Measurements from ENCODE around the gene BNIP2. TPM values are rescaled to one million over a fixed set of nuclear protein-coding genes. Genes with fewer than 3 reads are reported as not detected.

The BNIP2 gene
- total RNA-seq, 1 experiment from 2014 or later, result 43.5 TPM

GRCh38 chr15:59659366-59659765 lies 29.8 kb downstream of the BNIP2 start:
- no peak overlapping the region for H2BK15ac ChIP-seq (ENCODE audit: low read depth, low read length)
- no peaks in the 10 kb centered on the region for H3K27me3 ChIP-seq (ENCODE audit: insufficient read depth, low read length)
- H3K79me2 ChIP-seq (ENCODE audit: insufficient read depth, low read length), result peaks cover 8% of the 10 kb centered on the region; the same call in 1 of the 2 replicates
- Mint-ChIP-seq H3K36me3 (ENCODE audit: insufficient read depth in 1 of 3, low read depth in 3 of 3) (peaks cover 9 to 31% (median 12%) of the 10 kb centered on the region in 3 experiments; a peak in 5 of 7 replicates), H3K27ac (no peak overlapping the region), H3K4me3 (no peak overlapping the region), H3K4me1 (no peaks in the 10 kb centered on the region), H3K27me3 (ENCODE audit: low read depth) (no peaks in the 10 kb centered on the region), H3K9me3 (no peaks in the 10 kb centered on the region)
- no peak overlapping the region for H3K9ac ChIP-seq (ENCODE audit: extremely low read depth, insufficient read length, low read length)
- H3K27ac ChIP-seq (ENCODE audit: insufficient read length, low read depth, low read length), result no peak overlapping the region
- H3K18ac ChIP-seq (ENCODE audit: insufficient read length, low read depth, low read length), result no peak overlapping the region
- no peak overlapping the region for H2AK5ac ChIP-seq (ENCODE audit: insufficient read length, low read length)
- no peak overlapping the region for H3K56ac ChIP-seq (ENCODE audit: insufficient read length, low read depth, low read length)
- DNase-seq, result no peak
- no peak overlapping the region for H4K5ac ChIP-seq (ENCODE audit: insufficient read length, low read depth, low read length)
- WGBS (ENCODE audit: extremely low coverage, insufficient read length, low lambda C conversion rate), result no CpG with 5 or more reads among the region's 1 CpG
- no peak overlapping the region for H2AFZ ChIP-seq (ENCODE audit: low read length)
- H3K23ac ChIP-seq (ENCODE audit: insufficient read length, low read depth, low read length), result no peak overlapping the region
- H3K9me3 ChIP-seq (ENCODE audit: control insufficient read depth, low read depth, low read length), result no peaks in the 10 kb centered on the region
- H2BK5ac ChIP-seq (ENCODE audit: insufficient read length, low read length), result no peak overlapping the region
- H3T11ph ChIP-seq (ENCODE audit: low read length), result no peak overlapping the region
- TF ChIP-seq CTCF (conservative IDR thresholded peaks at IDR 0.05), result no peak
- no peak overlapping the region for H3K4me2 ChIP-seq (ENCODE audit: insufficient read depth, insufficient read length, low read length)
- H4K91ac ChIP-seq (ENCODE audit: insufficient read length, low read depth, low read length), result no peak overlapping the region
- H3K14ac ChIP-seq (ENCODE audit: insufficient read depth, low read length), result no peak overlapping the region
- no peaks in the 10 kb centered on the region for H4K20me1 ChIP-seq (ENCODE audit: control insufficient read depth, insufficient read depth, insufficient read length)
- H2BK120ac ChIP-seq (ENCODE audit: low read depth, low read length, poor library complexity, severe bottlenecking), result no peak overlapping the region
- H3K23me2 ChIP-seq (ENCODE audit: insufficient read length, low read depth, low read length, poor library complexity, severe bottlenecking), result no peaks in the 10 kb centered on the region
- H3K4me1 ChIP-seq (ENCODE audit: insufficient read depth, low read length), result peaks cover 3% of the 10 kb centered on the region; the same call in 1 of the 2 replicates
- H3K4ac ChIP-seq (ENCODE audit: low read depth, low read length), result no peak overlapping the region
- no peak overlapping the region for H2BK12ac ChIP-seq (ENCODE audit: insufficient read length, low read depth, low read length)
- H4K8ac ChIP-seq (replicated peaks; ENCODE audit: insufficient read length, low read depth, low read length), result no peak overlapping the region
- no peak overlapping the region for H2BK20ac ChIP-seq (ENCODE audit: low read depth, low read length, poor library complexity, severe bottlenecking)
- H3K79me1 ChIP-seq (ENCODE audit: insufficient read depth, low read depth, low read length, poor library complexity, severe bottlenecking), result peaks cover 10% of the 10 kb centered on the region
